Effector CD4-positive, alpha-beta T cell (primary cell): Measurements from ENCODE around the gene KIAA0319L.
"Not testable (repeated sequence)": the region's sequence is repeated elsewhere in the genome, so short reads cannot be mapped to it uniquely, and the experiment has no call there.

Source experiments
- DNase-seq: peaks from one replicate; pipeline ENCODE4 v3.0.0-alpha.2; 2020
- total RNA-seq: gene quantifications from one replicate; lab custom pipeline; 2026; lab: John Stamatoyannopoulos, UW

KIAA0319L gene
- 111 reads per million, percentile 84 among the genes with 10 or more reads in this experiment for total RNA-seq

- DNase-seq: no peak
Observed at GRCh38 chr1:35557118-35557610, at the start of gene KIAA0319L. Gene KIAA0319L, minus strand, starts transcription at chr1:35557403. Its CDS starts 2,912 bp downstream, at chr1:35554491.

DNA sequence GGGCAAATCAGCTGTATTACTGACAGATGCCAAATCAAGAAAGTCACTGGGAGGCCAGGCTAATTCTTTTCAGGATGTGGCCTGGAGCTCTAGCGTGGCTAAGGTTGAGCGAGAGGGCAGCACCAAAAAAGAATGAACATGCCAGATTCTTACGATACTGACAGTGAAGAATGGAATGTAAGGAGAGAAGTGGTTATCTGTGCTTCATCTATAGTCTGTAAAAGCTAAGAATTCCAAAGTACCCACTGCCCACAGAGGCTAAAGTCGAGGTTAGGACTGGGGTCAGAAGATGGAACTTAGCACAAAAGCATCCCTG lies 48.6 kb upstream of the KIAA0319L start:
- DNase-seq: no peak

GRCh38 chr1:35605071-35605866 lies 48.1 kb upstream of the KIAA0319L start:
- DNase-seq: no peak

GRCh38 chr1:35603941-35604340 lies 46.7 kb upstream of the KIAA0319L start:
- no peak for DNase-seq

GRCh38 chr1:35603468-35603867 lies 46.3 kb upstream of the KIAA0319L start:
- no peak for DNase-seq

DNA sequence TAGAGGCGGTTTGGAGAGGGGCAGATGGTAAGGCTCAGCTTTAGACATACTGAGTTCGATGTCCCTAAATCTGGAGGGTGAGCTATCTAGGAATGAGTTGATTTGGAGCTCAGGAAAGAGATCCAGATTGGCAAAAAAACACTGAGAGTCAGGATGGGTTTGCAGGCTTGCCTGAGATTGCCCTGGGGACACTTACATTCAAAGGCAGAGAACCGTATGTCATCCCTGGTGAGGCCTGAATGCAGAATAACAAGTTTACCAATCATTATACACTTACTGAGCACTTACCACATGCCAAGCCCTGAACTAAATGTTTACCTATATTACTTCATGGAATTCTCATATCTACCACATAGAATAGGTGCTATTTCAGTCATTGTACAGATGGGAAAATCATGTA lies 43.4 kb upstream of the KIAA0319L start:
- no peak for DNase-seq

GRCh38 chr1:35599411-35599810 lies 42.2 kb upstream of the KIAA0319L start:
- DNase-seq: no peak

DNA sequence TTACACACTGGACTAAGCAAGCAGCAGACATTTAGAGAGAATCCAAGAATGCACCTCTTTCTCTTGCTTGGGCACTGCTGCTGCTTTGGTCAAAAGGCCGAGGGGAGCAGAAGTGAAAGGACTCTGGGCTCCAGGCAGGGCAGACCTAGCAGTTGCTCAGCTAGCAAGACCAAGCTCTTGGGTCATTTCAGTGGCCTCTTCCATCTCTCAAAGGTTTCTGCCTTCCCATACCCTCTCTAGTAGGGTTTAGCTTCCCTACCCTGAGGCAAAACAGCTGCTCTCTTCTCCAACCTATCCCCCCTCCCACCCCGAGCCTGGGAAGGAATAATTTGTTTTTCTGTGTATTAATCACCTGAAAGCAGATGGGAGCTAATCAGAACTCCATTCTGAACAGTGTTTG lies 41.7 kb upstream of the KIAA0319L start:
- no peak for DNase-seq

GRCh38 chr1:35597870-35598269 lies 40.7 kb upstream of the KIAA0319L start:
- DNase-seq: no peak

- no peak for DNase-seq
Observed at GRCh38 chr1:35595684-35596083, 38.5 kb upstream of the KIAA0319L start.

DNA sequence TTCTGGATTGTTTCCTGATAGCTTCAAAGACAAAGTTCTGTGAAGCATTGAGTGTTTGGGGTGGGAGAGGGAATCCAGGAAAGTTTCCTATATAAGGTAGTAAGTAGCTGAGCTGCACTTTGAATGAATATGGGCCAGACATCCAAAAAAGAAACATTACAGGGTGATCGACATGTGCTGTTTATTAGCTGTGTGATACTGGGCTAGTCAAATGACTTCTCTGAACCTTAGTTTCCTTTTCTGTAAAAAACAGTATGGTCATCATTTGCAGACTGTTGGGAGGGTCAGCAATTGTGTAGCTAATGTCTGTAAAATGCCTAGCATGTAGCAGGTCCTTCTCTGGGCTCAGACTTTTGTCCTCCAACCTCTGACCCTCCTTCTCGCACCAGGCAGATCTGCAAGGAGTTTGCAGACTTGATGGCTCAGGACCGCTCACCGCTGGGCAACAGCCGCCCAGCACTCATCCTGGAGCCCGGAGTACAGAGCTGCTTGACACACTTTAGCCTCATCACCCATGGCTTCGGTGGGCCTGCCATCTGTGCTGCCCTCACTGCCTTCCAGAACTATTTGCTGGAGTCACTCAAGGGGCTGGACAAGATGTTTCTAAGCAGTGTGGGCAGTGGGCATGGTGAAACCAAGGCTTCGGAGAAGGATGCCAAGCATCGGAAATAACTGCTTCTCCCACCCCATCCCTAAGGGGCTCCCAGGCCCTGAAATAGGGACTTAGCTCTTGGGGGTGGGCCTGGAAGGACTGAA lies 37.0 kb upstream of the KIAA0319L start:
- DNase-seq: no peak

- no peak for DNase-seq
Observed at GRCh38 chr1:35592991-35593769, 36.0 kb upstream of the KIAA0319L start.

DNA sequence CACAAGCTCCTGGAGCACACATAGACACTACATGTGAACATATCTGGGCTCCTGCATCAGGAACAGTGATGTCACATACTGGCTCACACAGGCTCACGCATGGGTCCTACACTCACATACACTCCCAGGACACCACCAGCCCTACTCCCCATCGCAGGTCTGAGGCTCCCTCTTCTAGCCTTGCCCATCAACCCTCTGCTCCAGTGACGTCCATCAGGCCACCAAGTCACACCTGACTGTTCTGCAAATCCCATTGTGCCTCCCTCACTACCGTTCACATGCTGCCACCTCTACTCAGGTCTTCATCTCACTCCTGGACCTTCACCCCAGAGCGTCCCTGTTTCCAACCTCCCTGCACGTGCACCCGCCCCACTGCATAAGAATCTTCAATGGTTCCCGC lies 34.0 kb upstream of the KIAA0319L start:
- DNase-seq: no peak

GRCh38 chr1:35590476-35591040 lies 33.4 kb upstream of the KIAA0319L start:
- no peak for DNase-seq

GRCh38 chr1:35589516-35590427 lies 32.6 kb upstream of the KIAA0319L start:
- no peak for DNase-seq

- DNase-seq: no peak
Observed at GRCh38 chr1:35588197-35588910, 31.2 kb upstream of the KIAA0319L start.

- DNase-seq: no peak
Observed at GRCh38 chr1:35587736-35588135, 30.5 kb upstream of the KIAA0319L start.

DNA sequence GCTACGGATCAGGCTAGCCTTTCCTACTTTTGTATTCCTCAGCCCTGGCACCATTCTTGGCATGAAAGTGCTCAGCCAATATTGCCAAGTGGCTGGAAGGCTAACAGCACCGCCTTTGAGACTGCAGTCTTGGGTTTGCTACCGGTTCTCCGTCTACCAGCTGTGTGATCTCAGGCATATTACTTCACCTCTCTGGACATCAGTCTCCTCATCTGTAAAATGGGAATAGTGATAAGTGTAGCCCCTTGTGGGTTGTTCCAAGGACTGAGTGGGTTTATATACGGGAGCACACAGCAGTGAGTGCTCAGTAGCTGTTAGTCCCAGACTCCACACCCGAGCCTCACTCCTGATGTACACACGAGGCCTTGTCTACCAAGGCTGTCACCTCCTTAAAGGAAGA lies 29.6 kb upstream of the KIAA0319L start:
- no peak for DNase-seq

- not testable (repeated sequence) for DNase-seq
Observed at GRCh38 chr1:35585805-35586204, 28.6 kb upstream of the KIAA0319L start.

GRCh38 chr1:35585281-35585680 lies 28.1 kb upstream of the KIAA0319L start:
- no peak for DNase-seq

- not testable (repeated sequence) for DNase-seq
Observed at GRCh38 chr1:35581621-35582020, 24.4 kb upstream of the KIAA0319L start.
